WERI-Rb-1 (cell line): Measurements from ENCODE around the gene USP15.

Experiments
- DNase-seq: peaks from one replicate; pipeline ENCODE4 v3.0.0-alpha.2; 2020
- H3K27ac ChIP-seq: fragments of 250-450 bp; sonication (Bioruptor Pico); 2 replicates; pipeline ENCODE4 v1.5.1; 2020; ENCODE audit warnings: mild to moderate bottlenecking, moderate library complexity
- H3K27me3 ChIP-seq: fragments of 250-450 bp; sonication (Bioruptor Pico); 2 replicates; pipeline ENCODE4 v1.5.1; 2021; ENCODE audit warnings: mild to moderate bottlenecking, low read depth, moderate library complexity; ENCODE audit not compliant: insufficient read depth, severe bottlenecking
- H3K36me3 ChIP-seq: fragments of 250-450 bp; sonication (Bioruptor Pico); 2 replicates; pipeline ENCODE4 v1.5.1; 2020; ENCODE audit warnings: mild to moderate bottlenecking, moderate library complexity
- H3K4me3 ChIP-seq: 2 replicates; pipeline ENCODE4 v1.5.1; 2011; ENCODE audit warnings: low read depth, mild to moderate bottlenecking, control low read depth, low read length
- H3K9me3 ChIP-seq: fragments of 250-450 bp; sonication (Bioruptor Pico); 2 replicates; pipeline ENCODE4 v1.5.1; 2021; ENCODE audit warnings: mild to moderate bottlenecking, moderate library complexity; ENCODE audit not compliant: severe bottlenecking
- CTCF ChIP-seq: IDR thresholded peaks from 2 replicates; pipeline ENCODE4 v1.5.1; 2011; ENCODE audit warnings: low read depth, mild to moderate bottlenecking, control low read depth, inconsistent platforms, low read length

Gene USP15

DNA sequence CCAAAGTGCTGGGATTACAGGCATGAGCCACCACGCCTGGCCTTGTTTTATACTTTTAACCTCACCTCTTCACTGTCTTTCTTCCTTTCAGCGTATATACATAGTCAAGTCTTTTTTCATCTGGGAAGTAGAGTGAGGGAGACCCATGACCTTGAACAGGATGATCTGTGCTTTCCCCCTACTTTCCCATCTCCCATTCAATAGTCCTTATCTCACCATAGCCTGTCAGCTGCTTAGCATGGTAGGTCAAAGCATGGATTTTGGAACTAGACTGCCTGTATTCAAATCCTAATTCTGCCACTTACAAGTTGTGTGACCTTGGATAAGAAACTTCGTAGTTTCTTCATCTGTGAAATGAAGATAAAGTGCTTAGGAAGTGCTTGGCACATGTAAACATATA, 110.0 kb downstream of the USP15 start:
- H3K9me3 ChIP-seq: no peaks in the 10 kb centered on the region

GRCh38 chr12:62371661-62372060, 111.5 kb downstream of the USP15 start:
- Histone ChIP-seq H3K36me3 (no peaks in the 10 kb centered on the region), H3K27me3 (no peaks in the 10 kb centered on the region), H3K27ac (no peak overlapping the region), H3K4me3 (no peak overlapping the region), H3K9me3 (no peaks in the 10 kb centered on the region)
- TF ChIP-seq CTCF: no peak
- DNase-seq: no peak

More for the DNA sequence above, 110.0 kb downstream of the USP15 start:
- Histone ChIP-seq H3K36me3 (no peaks in the 10 kb centered on the region), H3K27me3 (no peaks in the 10 kb centered on the region), H3K4me3 (no peak overlapping the region), H3K27ac (no peak overlapping the region)
- no peak for DNase-seq
- TF ChIP-seq CTCF: no peak

- Histone ChIP-seq H3K27ac (no peak overlapping the region), H3K27me3 (no peaks in the 10 kb centered on the region), H3K9me3 (no peaks in the 10 kb centered on the region), H3K36me3 (no peaks in the 10 kb centered on the region), H3K4me3 (no peak overlapping the region)
- no peak for TF ChIP-seq CTCF
- no peak for DNase-seq
These were observed 111.9 kb downstream of the USP15 start for GRCh38 chr12:62372134-62372533.

- Histone ChIP-seq H3K36me3 (no peaks in the 10 kb centered on the region), H3K27ac (no peak overlapping the region), H3K4me3 (no peak overlapping the region), H3K27me3 (no peaks in the 10 kb centered on the region), H3K9me3 (no peaks in the 10 kb centered on the region)
- no peak for TF ChIP-seq CTCF
- no peak for DNase-seq
These were observed 112.6 kb downstream of the USP15 start for GRCh38 chr12:62372825-62373224.

GRCh38 chr12:62375603-62376002, 115.4 kb downstream of the USP15 start:
- no peak for TF ChIP-seq CTCF
- no peak overlapping the region for H3K27ac ChIP-seq
- H3K4me3 ChIP-seq: no peak overlapping the region
- no peak for DNase-seq
- H3K36me3 ChIP-seq: no peaks in the 10 kb centered on the region
- H3K27me3 ChIP-seq: no peaks in the 10 kb centered on the region
- no peaks in the 10 kb centered on the region for H3K9me3 ChIP-seq

DNA sequence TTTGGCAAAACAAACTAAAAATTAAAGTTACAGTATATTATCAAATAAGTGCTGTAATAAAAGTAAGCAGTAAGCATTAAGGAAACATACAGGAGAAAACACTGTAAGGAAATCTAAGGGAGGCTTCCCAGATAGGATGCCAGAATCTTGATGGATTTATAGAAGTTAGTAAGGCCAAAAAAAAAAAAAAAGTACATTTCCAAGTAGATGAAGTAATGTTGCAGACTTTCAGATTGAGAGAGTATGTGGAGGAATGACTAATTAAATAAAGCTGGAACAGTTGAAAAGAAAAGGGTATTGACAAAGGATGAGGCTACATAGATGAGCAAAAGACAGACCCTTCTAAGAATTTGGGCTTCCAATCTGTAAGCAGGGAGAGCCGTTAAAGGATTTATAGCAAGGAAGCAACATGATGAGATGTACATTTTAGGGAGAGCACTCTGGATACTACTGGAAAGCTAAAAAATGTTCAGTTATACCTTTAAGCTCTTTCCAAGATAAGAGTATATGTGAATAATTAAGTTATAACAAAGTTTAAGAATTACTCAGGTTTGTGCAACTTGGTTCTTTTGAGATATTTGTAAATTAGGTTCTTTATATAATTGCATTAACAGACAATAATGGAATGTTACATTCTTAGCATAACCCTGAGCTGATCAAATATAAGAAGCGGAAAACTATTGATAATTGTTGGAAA, 119.0 kb downstream of the USP15 start:
- no peaks in the 10 kb centered on the region for H3K9me3 ChIP-seq
- H3K4me3 ChIP-seq: no peak overlapping the region
- no peak for TF ChIP-seq CTCF
- DNase-seq: no peak
- peaks cover 7% of the 10 kb centered on the region for H3K36me3 ChIP-seq
- no peak overlapping the region for H3K27ac ChIP-seq
- no peaks in the 10 kb centered on the region for H3K27me3 ChIP-seq
